Uterus (tissue), 2 donors: ENCODE results near the gene CYB5R3.

ENCODE experiments used
- POLR2A ChIP-seq, 2 donors: fragments of 450-650 bp; IDR thresholded peaks; one replicate each; pipeline ENCODE4 v1.6.1; 2016; ENCODE audit warnings: antibody characterized with exemption in 2 of 2, mild to moderate bottlenecking in 1 of 2, moderate library complexity in 1 of 2
- TF ChIP-seq, protein P1 (sequence below), 4 experiments: fragments of 200-600 bp in 2 of 4; fragments of 450-650 bp in 2 of 4; sonication (generic) in 2 of 4; IDR thresholded peaks; one replicate each; pipeline ENCODE4 v1.5.1; 2016 to 2019; ENCODE audit warnings: antibody characterized with exemption in 4 of 4, mild to moderate bottlenecking in 2 of 4, moderate library complexity in 1 of 4

DNA sequence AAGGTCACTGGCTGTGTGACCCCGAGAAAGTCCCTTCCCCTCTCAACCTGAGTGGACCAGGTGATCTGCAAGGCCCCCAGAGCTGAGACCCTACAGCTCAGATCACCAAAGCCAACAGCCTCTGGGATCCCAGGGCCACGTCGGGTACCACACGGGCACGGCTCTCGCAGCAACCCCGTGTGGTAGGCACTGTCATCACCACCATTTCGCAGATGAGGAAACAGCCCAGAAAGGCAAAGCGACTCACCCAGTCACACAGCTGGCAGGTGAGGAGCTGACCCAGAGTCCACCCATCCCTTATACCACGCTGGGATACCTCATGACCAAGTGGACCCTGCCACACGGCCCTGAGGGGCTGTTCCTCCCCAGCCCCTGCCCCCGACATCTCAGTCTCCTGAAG is 11.6 kb downstream of the CYB5R3 start:
- no peak for TF ChIP-seq POLR2A (IDR thresholded peaks at IDR 0.05)
- TF ChIP-seq, protein P1, sequence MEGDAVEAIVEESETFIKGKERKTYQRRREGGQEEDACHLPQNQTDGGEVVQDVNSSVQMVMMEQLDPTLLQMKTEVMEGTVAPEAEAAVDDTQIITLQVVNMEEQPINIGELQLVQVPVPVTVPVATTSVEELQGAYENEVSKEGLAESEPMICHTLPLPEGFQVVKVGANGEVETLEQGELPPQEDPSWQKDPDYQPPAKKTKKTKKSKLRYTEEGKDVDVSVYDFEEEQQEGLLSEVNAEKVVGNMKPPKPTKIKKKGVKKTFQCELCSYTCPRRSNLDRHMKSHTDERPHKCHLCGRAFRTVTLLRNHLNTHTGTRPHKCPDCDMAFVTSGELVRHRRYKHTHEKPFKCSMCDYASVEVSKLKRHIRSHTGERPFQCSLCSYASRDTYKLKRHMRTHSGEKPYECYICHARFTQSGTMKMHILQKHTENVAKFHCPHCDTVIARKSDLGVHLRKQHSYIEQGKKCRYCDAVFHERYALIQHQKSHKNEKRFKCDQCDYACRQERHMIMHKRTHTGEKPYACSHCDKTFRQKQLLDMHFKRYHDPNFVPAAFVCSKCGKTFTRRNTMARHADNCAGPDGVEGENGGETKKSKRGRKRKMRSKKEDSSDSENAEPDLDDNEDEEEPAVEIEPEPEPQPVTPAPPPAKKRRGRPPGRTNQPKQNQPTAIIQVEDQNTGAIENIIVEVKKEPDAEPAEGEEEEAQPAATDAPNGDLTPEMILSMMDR (IDR thresholded peaks at IDR 0.05): no peak
